Smooth muscle cell (in vitro differentiated cells): Measurements from ENCODE around the gene DNAJA2. TPM values are rescaled to one million over a fixed set of nuclear protein-coding genes. Genes with fewer than 3 reads are reported as not detected.

Experiments used
- DNase-seq: peaks from one replicate; lab custom pipeline; 2025; ENCODE audit not compliant: unreplicated experiment; lab: John Stamatoyannopoulos, UW
- H2AFZ ChIP-seq: fragments of 200-600 bp; sonication (generic); 2 replicates; pipeline ENCODE4 v1.6.0; 2016; ENCODE audit warnings: antibody characterized with exemption, low read depth, mild to moderate bottlenecking
- H3F3A ChIP-seq: fragments of 200-600 bp; sonication (generic); 2 replicates; pipeline ENCODE4 v1.6.0; 2017; ENCODE audit warnings: antibody characterized with exemption, low read depth
- H3K27ac ChIP-seq: fragments of 200-600 bp; sonication (generic); 2 replicates; pipeline ENCODE4 v1.5.1; 2016; ENCODE audit warnings: low read depth, mild to moderate bottlenecking
- H3K27me3 ChIP-seq: fragments of 200-600 bp; sonication (generic); 2 replicates; pipeline ENCODE4 v1.6.1; 2016; ENCODE audit warnings: low read depth, mild to moderate bottlenecking
- H3K36me3 ChIP-seq: fragments of 200-600 bp; sonication (generic); 2 replicates; pipeline ENCODE4 v1.5.1; 2016; ENCODE audit warnings: low read depth
- H3K4me1 ChIP-seq: fragments of 200-600 bp; sonication (generic); 2 replicates; pipeline ENCODE4 v1.5.1; 2016; ENCODE audit warnings: low read depth
- H3K4me2 ChIP-seq: fragments of 200-600 bp; sonication (generic); 2 replicates; pipeline ENCODE4 v1.6.0; 2016; ENCODE audit warnings: mild to moderate bottlenecking
- H3K4me3 ChIP-seq: fragments of 200-600 bp; sonication (generic); 2 replicates; pipeline ENCODE4 v1.5.1; 2016; ENCODE audit warnings: mild to moderate bottlenecking
- H3K79me2 ChIP-seq: fragments of 200-600 bp; sonication (generic); 2 replicates; pipeline ENCODE4 v1.6.0; 2016; ENCODE audit warnings: low read depth, mild to moderate bottlenecking
- H3K9ac ChIP-seq: fragments of 200-600 bp; sonication (generic); 2 replicates; pipeline ENCODE4 v1.6.0; 2016; ENCODE audit warnings: low read depth
- H3K9me3 ChIP-seq: fragments of 200-600 bp; sonication (generic); replicated peaks from 2 replicates; pipeline ENCODE4 v1.5.1; 2016; ENCODE audit warnings: low read depth
- H4K20me1 ChIP-seq: fragments of 200-600 bp; sonication (generic); 2 replicates; pipeline ENCODE4 v1.6.0; 2016; ENCODE audit warnings: low read depth
- WGBS: methylation state at CpG from one replicate; pipeline ENCODE4 v1.1.7; 2016; ENCODE audit warnings: low lambda C conversion rate; 5-methylcytosine and 5-hydroxymethylcytosine counted together
- polyA plus RNA-seq: library from polyadenylated mRNA; unstranded; fragments of >200 nt; fragmentation: Nextera tagmentation; extraction: Ambion mirVana; gene quantifications from 2 replicates; pipeline ENCODE4 v1.2.1, GENCODE V29; 2016
- total RNA-seq: library from RNA; depleted of rRNA; stranded (reverse); fragments of >200 nt; gene quantifications from 2 replicates; pipeline ENCODE4 v1.2.3, GENCODE V29; 2014
- TF ChIP-seq, protein P1 (sequence below): fragments of 200-600 bp; sonication (generic); IDR thresholded peaks from 2 replicates; pipeline ENCODE4 v1.5.1; 2017; ENCODE audit warnings: borderline replicate concordance, mild to moderate bottlenecking, antibody characterized with exemption; ENCODE audit not compliant: insufficient read depth, poor library complexity, severe bottlenecking

DNAJA2 gene
- total and polyA plus RNA-seq, 2 experiments from 2014 or later, result 36.4 to 52.2 TPM

DNA sequence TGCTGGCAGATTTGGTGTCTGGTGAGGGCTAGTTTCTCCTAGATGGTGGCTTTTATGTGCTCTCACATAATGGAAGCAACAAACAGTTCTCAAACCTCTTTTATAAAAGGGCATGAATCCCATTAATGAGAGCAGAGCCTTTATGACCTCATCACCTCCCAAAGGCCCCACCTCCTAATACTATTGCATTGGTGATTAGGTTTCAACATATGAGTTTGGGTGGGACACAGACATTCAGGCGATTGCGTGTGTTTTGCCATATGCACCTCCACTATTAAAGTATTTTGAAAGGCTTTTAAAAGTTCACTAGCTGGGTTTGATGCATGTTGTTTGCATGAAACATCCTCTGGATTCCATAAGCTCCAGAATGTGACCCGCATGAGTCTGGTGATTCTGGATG is 24.4 kb upstream of the DNAJA2 start:
- Histone ChIP-seq H2AFZ (no peak overlapping the region), H3K36me3 (no peaks in the 10 kb centered on the region), H3K9ac (no peak overlapping the region), H3K27me3 (no peaks in the 10 kb centered on the region), H3K4me3 (no peak overlapping the region), H3K4me2 (no peak overlapping the region), H3K9me3 (no peaks in the 10 kb centered on the region), H3K79me2 (no peaks in the 10 kb centered on the region), H3F3A (no peaks in the 10 kb centered on the region), H3K4me1 (no peaks in the 10 kb centered on the region), H3K27ac (no peak overlapping the region), H4K20me1 (no peaks in the 10 kb centered on the region)
- WGBS, result 99% methylated on average over 3 of the region's 3 CpGs
- TF ChIP-seq, protein P1, sequence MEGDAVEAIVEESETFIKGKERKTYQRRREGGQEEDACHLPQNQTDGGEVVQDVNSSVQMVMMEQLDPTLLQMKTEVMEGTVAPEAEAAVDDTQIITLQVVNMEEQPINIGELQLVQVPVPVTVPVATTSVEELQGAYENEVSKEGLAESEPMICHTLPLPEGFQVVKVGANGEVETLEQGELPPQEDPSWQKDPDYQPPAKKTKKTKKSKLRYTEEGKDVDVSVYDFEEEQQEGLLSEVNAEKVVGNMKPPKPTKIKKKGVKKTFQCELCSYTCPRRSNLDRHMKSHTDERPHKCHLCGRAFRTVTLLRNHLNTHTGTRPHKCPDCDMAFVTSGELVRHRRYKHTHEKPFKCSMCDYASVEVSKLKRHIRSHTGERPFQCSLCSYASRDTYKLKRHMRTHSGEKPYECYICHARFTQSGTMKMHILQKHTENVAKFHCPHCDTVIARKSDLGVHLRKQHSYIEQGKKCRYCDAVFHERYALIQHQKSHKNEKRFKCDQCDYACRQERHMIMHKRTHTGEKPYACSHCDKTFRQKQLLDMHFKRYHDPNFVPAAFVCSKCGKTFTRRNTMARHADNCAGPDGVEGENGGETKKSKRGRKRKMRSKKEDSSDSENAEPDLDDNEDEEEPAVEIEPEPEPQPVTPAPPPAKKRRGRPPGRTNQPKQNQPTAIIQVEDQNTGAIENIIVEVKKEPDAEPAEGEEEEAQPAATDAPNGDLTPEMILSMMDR, result no peak
- no peak for DNase-seq

DNA sequence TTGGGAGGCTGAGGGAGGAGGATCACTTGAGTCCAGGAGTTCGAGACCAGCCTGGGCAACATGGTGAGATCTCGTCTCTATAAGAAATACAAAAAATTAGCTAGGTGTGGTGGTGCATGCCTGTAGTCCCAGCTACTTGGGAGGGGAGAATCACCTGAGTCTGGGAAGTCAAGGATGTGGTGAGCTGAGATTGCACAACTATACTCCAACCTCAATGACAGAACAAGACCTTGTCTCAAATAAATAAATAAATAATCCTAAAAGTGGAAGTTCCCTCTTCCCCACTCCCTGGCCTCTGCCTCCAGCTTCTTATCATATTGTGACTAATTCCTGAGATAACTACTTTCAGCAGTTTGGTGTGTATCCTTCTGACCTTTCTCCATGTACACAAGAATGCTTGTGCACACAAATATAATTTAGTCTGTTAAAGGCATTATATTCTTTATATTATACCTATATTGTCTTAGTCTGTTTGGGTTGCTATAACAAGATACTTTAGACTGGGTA is 23.5 kb upstream of the DNAJA2 start:
- 95% methylated on average over 2 of the region's 2 CpGs for WGBS
- no peaks in the 10 kb centered on the region for H3F3A ChIP-seq
- no peak overlapping the region for H3K27ac ChIP-seq
- no peaks in the 10 kb centered on the region for H3K9me3 ChIP-seq
- H3K4me1 ChIP-seq, result no peaks in the 10 kb centered on the region
- no peak overlapping the region for H3K9ac ChIP-seq
- no peaks in the 10 kb centered on the region for H4K20me1 ChIP-seq
- no peaks in the 10 kb centered on the region for H3K79me2 ChIP-seq
- TF ChIP-seq, protein P1, result no peak
- no peak overlapping the region for H3K4me2 ChIP-seq
- no peak overlapping the region for H3K4me3 ChIP-seq
- no peak for DNase-seq
- H3K27me3 ChIP-seq, result no peaks in the 10 kb centered on the region
- no peak overlapping the region for H2AFZ ChIP-seq
- no peaks in the 10 kb centered on the region for H3K36me3 ChIP-seq

DNA sequence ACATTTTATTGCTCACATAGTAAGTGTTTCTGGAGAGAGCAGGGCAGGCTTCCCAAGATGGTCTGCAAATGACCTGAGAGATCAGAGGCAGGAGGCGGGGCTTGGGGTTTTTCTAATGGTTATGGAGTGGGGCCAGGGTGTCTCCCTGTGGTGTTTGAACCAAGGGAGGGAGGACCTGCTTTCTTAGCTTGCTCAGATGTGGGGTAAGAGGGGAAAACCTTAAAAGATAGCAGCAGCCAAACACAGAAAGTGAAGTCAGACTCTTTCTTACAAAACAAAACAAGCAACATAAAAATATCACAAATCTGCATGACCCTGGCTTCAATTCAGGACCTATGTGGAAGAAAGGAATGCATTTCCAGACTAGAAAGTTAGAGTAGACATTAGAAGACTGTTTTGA is 22.9 kb upstream of the DNAJA2 start:
- Histone ChIP-seq H3K4me2 (no peak overlapping the region), H2AFZ (no peak overlapping the region)

More for the DNA sequence above, 22.9 kb upstream of the DNAJA2 start:
- no peak overlapping the region for H3K4me3 ChIP-seq
- no peaks in the 10 kb centered on the region for H3K4me1 ChIP-seq
- no peaks in the 10 kb centered on the region for H3K36me3 ChIP-seq
- no peaks in the 10 kb centered on the region for H4K20me1 ChIP-seq
- TF ChIP-seq, protein P1, result no peak
- no peak overlapping the region for H3K9ac ChIP-seq
- H3K27me3 ChIP-seq, result no peaks in the 10 kb centered on the region
- WGBS, result 78% methylated on average over 1 of the region's 1 CpG
- H3K9me3 ChIP-seq, result no peaks in the 10 kb centered on the region
- no peak overlapping the region for H3K27ac ChIP-seq
- H3K79me2 ChIP-seq, result no peaks in the 10 kb centered on the region
- DNase-seq, result no peak
- H3F3A ChIP-seq, result no peaks in the 10 kb centered on the region
